GM13977 (cell line): ENCODE data around the gene VWA2.

Experiments
- DNase-seq: peaks from one replicate; pipeline ENCODE4 v3.0.0; 2012; ENCODE audit warnings: low spot score
- CTCF ChIP-seq: IDR thresholded peaks from 2 replicates; pipeline ENCODE4 v1.5.1; 2012; ENCODE audit warnings: mild to moderate bottlenecking, control low read depth; ENCODE audit not compliant: insufficient read depth; ENCODE audit errors: extremely low read depth, missing control alignments
- in situ Hi-C: fragments of 300-500 bp; cut with MboI; formaldehyde crosslinking; loops from one replicate; pipeline ENCODE4 v1.12.0; 2022; ENCODE audit warnings: low sequenced_read_pairs, low pct_unique_long_range_greater_than_20kb, mixed read lengths, inconsistent platforms; ENCODE audit not compliant: unreplicated experiment

Gene VWA2

GRCh38 chr10:114282526-114282925 is 43.5 kb downstream of the VWA2 start:
- in situ Hi-C loops: no loop called here
- no peak for DNase-seq
- TF ChIP-seq CTCF: no peak

- no peak for TF ChIP-seq CTCF
- in situ Hi-C loops: no loop called here
- DNase-seq: no peak
Measured at GRCh38 chr10:114283091-114283490, 44.0 kb downstream of the VWA2 start.

- no peak for DNase-seq
- TF ChIP-seq CTCF: no peak
- in situ Hi-C loops: no loop called here
Measured at GRCh38 chr10:114283535-114284234, 44.6 kb downstream of the VWA2 start.

- in situ Hi-C loops: no loop called here
- TF ChIP-seq CTCF: no peak
- DNase-seq: no peak
Measured at GRCh38 chr10:114284346-114285071, 45.5 kb downstream of the VWA2 start.

- DNase-seq: no peak
- in situ Hi-C loops: no loop called here
- TF ChIP-seq CTCF: no peak
Measured at GRCh38 chr10:114285961-114286441, 46.9 kb downstream of the VWA2 start.

- no peak for DNase-seq
- in situ Hi-C loops: no loop called here
- TF ChIP-seq CTCF: no peak
Measured at GRCh38 chr10:114286921-114287320, 47.9 kb downstream of the VWA2 start.
